Inflammatory macrophage treated with lipopolysaccharide for 4 hours (primary cell): ENCODE measurements around the gene ERP44.
"Not testable (repeated sequence)": the region's sequence is repeated elsewhere in the genome, so short reads cannot be mapped to it uniquely, and the experiment has no call there.

Experiments
- DNase-seq: peaks from one replicate; pipeline ENCODE4 v3.0.0-alpha.2; 2020

The ERP44 gene

GRCh38 chr9:100099722-100100042 is 882 bp upstream of the ERP44 start:
- DNase-seq: no peak

- peak; percentile 81 for DNase-seq
Measured at GRCh38 chr9:100098046-100098886, 534 bp downstream of the ERP44 start.

DNA sequence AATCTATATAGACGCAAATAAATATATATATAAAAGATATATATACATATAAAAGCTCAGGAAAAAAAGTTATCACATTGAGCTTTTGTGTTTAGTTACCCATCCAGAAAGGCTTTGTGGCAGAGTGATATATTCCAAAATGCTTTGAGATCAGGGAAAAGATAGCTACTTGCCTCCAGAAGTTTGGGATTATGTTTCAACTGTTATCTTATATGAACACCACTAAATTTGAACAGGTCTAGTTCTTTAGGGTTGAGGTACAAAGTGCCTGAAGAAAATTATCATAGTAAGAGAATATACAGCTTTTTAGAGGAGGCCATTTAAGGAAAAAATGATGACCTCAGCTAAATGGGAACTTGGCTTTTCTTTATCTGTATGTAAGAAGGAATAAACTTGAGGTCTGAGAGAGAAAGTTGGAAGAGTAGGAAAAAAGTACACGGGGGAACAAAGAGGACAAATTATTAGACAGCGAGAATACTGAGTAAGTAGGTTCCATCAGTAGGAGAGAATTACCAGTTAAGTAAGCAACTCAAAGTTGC is 2.4 kb downstream of the ERP44 start:
- no peak for DNase-seq

- DNase-seq: not testable (repeated sequence)
Measured at GRCh38 chr9:100094411-100094810, 4.4 kb downstream of the ERP44 start.

DNA sequence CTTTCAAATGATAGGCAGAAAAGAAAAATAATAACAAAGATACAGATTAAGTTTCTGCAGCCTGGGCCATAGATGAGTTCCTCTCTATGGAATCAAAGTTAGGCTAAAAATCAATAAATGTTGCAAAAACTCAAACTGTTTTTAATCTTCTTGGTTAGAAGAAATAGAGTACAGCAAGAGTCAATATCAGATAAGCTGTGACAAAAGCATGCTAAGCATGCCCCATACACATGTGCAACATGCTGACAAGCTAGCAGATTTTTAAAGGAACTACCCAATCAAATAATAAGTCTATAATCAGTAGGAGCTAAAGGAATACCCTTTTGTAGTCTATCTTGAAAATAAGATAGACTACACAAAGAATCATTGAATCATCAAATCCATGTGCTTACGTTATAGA is 6.7 kb downstream of the ERP44 start:
- DNase-seq: no peak

DNA sequence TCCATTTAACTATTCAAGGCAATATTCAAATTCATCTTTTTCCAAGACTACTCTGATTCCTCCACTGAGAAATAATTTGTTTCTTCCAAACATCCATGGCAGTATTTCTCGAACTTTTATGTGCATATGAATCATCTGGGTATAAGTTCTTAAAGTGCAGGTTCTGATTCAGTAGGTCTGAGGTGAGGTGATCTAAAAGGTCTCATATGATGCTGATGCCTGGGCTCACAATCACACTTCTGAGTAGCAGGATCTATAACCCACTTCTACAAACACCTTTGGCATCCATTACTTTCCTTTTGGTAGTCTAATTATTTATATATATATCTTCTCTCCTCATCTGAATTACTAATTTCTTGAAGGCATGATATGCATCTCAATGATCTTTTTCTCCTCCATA is 7.2 kb downstream of the ERP44 start:
- no peak for DNase-seq

DNA sequence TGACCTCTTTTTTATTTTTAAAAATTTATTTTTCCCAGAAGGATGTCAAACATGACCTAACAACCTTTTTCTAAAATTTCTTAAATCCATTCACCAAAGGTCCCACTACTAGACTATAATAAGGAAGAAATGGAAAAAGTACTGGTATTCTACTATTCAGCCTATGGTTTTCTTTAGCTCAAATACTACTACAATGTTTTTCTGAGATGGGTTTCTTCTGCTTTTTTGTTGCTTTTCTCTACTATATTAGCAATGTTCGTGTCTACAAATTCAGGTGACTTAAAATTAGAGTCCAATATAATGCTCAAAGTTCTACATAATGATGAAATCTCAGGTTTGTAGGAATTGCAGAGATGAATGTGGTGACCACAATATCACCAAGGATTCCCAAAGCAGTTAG is 7.9 kb downstream of the ERP44 start:
- DNase-seq: no peak

GRCh38 chr9:100088202-100088601 is 10.6 kb downstream of the ERP44 start:
- DNase-seq: no peak

DNA sequence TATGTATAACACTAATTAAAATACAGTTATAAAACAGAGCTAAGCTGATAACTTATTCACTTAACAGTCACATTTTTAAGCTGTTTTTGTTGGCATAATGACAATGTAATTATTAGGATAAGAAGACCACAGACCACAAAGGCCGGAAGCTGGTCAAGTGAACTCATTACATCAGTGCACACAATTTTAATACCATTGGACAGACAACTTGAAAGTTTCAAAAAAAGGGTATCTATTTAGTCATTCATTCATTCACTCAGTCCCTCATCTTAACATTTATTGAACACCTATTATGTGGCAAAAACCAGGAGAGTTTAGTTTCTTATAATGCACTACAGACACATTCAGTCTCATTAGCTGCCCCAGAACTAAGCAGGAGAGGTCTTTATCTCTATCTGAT is 11.6 kb downstream of the ERP44 start:
- no peak for DNase-seq

- DNase-seq: no peak
Measured at GRCh38 chr9:100086097-100086635, 12.6 kb downstream of the ERP44 start.

- DNase-seq: peak; percentile 5
Measured at GRCh38 chr9:100084734-100085133, 14.1 kb downstream of the ERP44 start.

DNA sequence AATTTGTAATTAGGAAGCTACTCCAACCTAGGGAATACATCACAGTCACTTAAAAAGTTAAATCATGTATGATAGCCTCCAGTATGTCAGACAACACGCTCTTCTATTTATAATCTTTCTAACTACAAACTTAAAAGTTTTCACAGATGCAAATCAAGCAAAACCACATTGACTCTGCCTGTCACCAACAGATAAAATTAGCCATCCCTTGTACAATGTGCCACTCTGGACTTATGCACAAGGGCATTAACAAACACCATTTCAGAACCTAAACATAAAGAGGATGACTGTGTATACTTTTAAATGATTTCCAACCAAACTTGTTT is 14.7 kb downstream of the ERP44 start:
- no peak for DNase-seq

DNA sequence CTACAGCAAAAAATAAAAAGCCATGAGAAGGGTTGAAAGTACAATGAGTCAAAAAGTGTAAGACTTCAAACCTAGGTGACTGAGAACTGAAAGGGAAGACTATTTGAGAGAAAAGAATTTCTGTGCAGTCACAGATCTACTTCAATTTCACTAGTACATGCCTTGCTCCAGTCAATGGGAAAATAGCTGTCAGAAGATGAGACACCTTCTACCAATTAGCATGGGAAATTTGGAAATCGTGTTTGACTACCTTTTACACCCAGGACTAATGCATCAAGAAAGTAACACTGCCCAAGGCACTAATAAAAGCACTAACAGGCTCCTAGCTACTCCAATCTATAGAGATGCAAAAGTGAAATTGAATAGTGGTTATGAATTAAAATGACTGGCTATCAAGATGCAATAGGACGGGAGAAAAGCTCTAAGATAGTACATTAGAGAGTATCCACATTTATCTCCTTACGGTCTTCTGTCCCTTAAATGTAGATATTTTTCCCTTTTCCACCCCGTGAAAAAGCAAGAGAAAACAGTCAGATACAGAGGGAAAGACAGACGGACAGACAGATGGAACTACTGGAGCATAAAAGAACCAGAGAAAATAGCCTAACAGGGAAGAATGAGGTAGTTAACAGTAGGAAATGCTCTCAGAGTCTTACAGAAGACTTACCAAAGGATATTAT is 15.2 kb downstream of the ERP44 start:
- no peak for DNase-seq

- no peak for DNase-seq
Measured at GRCh38 chr9:100082782-100083181, 16.0 kb downstream of the ERP44 start.

- not testable (repeated sequence) for DNase-seq
Measured at GRCh38 chr9:100076256-100076655, 22.5 kb downstream of the ERP44 start.

DNA sequence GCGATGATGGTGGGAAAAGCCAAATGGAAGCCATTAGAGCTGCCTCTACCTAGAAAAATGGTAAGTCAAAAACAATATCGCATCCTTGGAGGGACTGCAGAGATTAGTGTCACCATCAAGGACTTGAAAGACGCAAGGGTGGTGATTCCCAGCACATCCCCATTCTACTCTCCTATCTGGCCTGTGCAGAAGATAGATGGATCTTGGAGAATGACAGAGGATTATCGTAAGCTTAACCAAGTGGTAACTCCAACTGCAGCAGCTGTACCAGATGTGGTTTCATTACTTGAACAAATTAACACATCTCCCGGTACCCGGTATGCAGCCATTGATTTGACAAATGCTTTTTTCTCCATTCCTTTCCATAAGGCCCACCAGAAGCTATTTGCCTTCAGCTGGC is 23.8 kb downstream of the ERP44 start:
- no peak for DNase-seq

DNA sequence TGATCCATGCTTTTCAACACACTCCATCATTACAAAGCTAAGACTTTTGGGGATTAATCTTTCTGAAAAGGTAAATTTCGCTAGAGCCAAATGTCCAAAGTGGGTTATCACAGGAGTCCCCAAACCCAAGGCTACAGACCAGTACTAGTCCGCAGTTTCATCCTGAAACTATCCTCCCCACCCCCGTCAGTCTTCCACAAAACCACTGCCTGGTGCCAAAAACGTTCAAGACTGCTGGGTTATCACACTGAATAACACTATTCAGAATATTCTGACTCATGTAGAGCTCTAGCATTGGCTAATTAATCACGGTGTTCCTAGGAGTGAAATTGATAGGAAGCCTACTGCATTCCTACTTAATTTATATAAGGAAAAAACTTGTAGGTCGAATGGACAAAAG is 24.7 kb downstream of the ERP44 start:
- DNase-seq: no peak

DNA sequence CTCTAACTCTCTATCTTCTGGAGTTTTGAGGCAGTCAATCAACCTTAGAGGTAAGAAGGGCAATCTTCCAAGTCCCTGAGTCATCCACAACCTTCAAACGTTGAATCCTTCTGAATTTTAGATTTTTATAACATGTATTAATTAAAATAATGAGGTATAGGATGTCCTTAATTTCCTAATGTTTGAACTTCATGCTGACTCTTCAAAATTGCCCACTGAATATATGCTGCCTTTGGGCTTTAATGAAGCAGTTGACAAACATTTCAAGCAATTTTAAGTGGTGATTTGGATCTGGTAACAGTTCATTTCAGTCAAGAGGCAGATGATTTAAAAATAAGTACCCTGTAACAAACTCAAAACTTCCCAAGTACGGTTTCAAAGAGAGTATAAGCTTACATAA is 26.0 kb downstream of the ERP44 start:
- DNase-seq: no peak

- peak; percentile 5 for DNase-seq
Measured at GRCh38 chr9:100071271-100071670, 27.5 kb downstream of the ERP44 start.

DNA sequence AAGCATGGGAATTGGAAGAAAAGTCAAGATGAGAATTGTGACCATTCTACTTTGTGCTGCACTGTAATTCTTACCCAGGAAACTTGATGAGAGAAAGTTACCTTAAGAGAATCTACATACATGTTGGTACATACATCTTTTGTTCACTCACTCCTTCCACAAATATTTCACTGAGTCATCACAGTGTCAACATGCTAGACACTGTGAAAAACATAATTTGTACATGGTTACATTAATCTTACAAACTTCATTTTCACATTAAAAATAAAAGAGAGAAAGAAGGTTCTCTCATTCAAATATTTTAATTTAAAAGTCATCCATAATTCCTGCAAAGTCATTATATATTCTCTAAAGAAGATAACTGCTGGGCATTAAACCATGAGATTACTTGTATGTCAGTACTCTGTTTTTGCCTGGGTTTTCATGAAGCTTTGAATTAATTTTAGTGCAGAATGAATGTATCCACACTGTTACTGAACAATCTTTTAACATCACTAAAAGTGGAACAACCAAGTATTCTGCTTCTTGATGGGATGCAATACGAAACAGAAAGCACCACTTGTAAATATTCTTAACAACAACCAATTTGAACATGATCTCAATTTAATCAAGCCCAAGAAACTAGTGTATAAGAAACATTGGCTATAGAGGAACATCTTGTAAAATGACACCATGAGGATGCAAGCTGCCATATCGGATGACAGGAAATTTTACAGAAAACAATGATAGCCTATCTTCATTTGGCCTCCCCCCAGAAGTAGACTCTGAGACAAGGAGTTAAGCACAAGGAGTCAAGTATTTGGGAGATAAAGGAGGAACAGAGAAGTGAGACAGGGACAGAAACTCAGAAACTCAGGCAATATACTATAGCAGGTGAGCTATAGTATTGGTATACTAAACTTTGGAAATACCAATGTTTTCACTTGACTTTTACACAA is 28.4 kb downstream of the ERP44 start:
- DNase-seq: no peak

DNA sequence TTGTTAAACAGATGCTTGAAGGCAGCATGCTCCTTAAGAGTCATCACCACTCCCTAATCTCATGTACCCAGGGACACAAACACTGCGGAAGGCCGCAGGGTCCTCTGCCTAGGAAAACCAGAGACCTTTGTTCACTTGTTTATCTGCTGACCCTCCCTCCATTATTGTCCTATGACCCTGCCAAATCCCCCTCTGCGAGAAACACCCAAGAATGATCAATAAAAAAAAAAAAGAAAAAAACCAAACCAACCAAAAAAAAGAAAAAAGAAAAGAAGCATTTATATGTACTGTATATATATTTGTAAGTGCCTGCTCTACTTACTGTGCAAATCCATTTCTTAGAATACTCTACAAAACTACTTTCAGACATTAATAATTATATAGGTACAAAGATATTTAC is 29.7 kb downstream of the ERP44 start:
- DNase-seq: not testable (repeated sequence)

DNA sequence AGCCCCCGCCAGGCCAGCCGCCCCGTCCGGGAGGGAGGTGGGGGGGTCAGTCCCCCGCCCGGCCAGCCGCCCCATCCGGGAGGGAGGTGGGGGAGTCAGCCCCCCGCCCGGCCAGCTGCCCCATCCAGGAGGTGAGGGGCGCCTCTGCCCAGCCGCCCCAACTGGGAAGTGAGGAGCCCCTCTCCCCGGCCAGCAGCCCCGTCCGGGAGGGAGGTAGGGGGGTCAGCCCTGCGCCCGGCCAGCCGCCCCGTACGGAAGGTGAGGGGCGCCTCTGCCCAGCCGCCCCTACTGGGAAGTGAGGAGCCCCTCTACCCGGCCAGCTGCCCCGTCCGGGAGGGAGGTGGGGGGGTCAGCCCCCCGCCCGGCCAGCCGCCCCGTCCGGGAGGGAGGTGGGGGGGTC is 30.8 kb downstream of the ERP44 start:
- not testable (repeated sequence) for DNase-seq

- DNase-seq: peak; percentile 75
Measured at GRCh38 chr9:100066539-100066938, 32.3 kb downstream of the ERP44 start.
